Mesodermal cell (in vitro differentiated cells): ENCODE measurements around the gene ADRB1.

Experiments used
- H3K27ac ChIP-seq: 2 replicates; pipeline ENCODE4 v1.7.0; 2013; ENCODE audit warnings: mild to moderate bottlenecking, low read depth, low read length, moderate library complexity; ENCODE audit not compliant: severe bottlenecking
- H3K36me3 ChIP-seq: 2 replicates; pipeline ENCODE4 v1.7.1; 2013; ENCODE audit warnings: mild to moderate bottlenecking, low read length, moderate library complexity; ENCODE audit not compliant: control insufficient read depth, insufficient read depth
- H3K4me1 ChIP-seq: one replicate; pipeline ENCODE4 v1.7.1; 2013; ENCODE audit warnings: mild to moderate bottlenecking, low read length; ENCODE audit not compliant: insufficient read depth, control insufficient read depth, poor library complexity, severe bottlenecking
- H3K4me3 ChIP-seq: 2 replicates; pipeline ENCODE4 v1.7.0; 2013; ENCODE audit warnings: low read length, control low read depth, mild to moderate bottlenecking; ENCODE audit not compliant: insufficient read depth, poor library complexity, severe bottlenecking; ENCODE audit errors: extremely low read depth
- H3K9me3 ChIP-seq: 2 replicates; pipeline ENCODE4 v1.7.1; 2013; ENCODE audit warnings: mild to moderate bottlenecking, low read length, moderate library complexity; ENCODE audit not compliant: control insufficient read depth
- WGBS, 2 experiments: methylation state at CpG; one replicate each; pipeline ENCODE4 v1.1.5; 2013; ENCODE audit warnings: missing lambda C conversion rate in 2 of 2; ENCODE audit not compliant: insufficient coverage in 2 of 2; 5-methylcytosine and 5-hydroxymethylcytosine counted together

Gene ADRB1

DNA sequence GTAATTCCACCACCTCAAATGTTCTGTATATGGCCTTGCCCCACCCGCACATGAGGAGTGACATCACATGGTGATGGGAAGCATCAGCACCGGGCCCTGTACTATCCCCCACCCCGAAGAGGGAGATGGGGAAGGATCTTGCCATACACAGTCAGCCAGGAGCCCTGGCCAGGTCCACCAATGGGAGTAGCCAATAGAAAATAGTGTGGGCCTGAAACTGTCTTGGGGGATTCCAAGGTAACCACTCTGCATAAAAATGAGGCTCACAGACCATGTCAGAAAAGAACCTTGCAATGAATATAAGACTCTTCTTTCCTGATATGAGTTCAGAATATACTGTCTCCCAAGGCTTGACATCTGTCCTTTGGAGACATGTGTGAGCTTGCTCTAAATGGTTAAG lies 51.1 kb downstream of the ADRB1 start:
- 89 to 100% methylated on average over 1 to 2 of the region's 3 CpGs for WGBS, 2 experiments
- Histone ChIP-seq H3K9me3 (no peaks in the 10 kb centered on the region), H3K27ac (no peak overlapping the region)

GRCh38 chr10:114095559-114096337 lies 52.1 kb downstream of the ADRB1 start:
- H3K27ac ChIP-seq = no peak overlapping the region
- no peaks in the 10 kb centered on the region for H3K36me3 ChIP-seq
- H3K9me3 ChIP-seq = no peaks in the 10 kb centered on the region
- no peak overlapping the region for H3K4me3 ChIP-seq
- WGBS, 2 experiments = 84 to 91% methylated on average over 9 to 10 of the region's 13 CpGs
- no peaks in the 10 kb centered on the region for H3K4me1 ChIP-seq

More for the DNA sequence above, 51.1 kb downstream of the ADRB1 start:
- Histone ChIP-seq H3K4me1 (no peaks in the 10 kb centered on the region), H3K4me3 (no peak overlapping the region), H3K36me3 (no peaks in the 10 kb centered on the region)
